ENCODE measurements around the gene SORCS3. TPM values are rescaled to one million over a fixed set of nuclear protein-coding genes. Genes with fewer than 3 reads are reported as not detected.

The SORCS3 gene
- total and polyA plus RNA-seq, 9 of the 15 experiments (the other 6 are each of a cell fraction or from before 2014, with no cell fraction given): not detected

DNA sequence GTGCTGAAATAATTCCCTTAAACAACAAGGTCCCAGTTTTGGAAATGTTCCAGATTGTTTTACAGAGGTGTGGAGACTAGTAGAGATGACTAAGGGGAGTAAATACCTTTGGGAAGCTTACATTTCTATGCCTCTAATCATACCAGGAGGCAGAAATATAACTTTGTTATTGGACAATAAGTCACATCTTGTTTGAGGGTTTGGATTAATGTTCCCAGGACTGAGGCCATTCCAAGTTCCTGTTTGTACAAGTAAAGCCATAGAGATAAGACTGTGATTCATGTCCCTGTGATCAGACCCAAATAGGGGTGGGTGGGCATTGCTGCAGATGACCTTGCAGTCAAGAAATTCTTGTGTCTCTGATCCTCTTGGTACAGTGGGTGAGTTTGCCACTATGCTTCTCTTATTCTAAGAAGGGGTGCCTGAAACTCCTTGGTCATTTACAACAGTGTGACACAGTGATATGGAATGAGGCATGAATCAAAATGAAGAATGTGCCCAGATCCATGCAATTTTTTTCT, 508.3 kb downstream of the SORCS3 start (continued):
- TF ChIP-seq, protein P1, sequence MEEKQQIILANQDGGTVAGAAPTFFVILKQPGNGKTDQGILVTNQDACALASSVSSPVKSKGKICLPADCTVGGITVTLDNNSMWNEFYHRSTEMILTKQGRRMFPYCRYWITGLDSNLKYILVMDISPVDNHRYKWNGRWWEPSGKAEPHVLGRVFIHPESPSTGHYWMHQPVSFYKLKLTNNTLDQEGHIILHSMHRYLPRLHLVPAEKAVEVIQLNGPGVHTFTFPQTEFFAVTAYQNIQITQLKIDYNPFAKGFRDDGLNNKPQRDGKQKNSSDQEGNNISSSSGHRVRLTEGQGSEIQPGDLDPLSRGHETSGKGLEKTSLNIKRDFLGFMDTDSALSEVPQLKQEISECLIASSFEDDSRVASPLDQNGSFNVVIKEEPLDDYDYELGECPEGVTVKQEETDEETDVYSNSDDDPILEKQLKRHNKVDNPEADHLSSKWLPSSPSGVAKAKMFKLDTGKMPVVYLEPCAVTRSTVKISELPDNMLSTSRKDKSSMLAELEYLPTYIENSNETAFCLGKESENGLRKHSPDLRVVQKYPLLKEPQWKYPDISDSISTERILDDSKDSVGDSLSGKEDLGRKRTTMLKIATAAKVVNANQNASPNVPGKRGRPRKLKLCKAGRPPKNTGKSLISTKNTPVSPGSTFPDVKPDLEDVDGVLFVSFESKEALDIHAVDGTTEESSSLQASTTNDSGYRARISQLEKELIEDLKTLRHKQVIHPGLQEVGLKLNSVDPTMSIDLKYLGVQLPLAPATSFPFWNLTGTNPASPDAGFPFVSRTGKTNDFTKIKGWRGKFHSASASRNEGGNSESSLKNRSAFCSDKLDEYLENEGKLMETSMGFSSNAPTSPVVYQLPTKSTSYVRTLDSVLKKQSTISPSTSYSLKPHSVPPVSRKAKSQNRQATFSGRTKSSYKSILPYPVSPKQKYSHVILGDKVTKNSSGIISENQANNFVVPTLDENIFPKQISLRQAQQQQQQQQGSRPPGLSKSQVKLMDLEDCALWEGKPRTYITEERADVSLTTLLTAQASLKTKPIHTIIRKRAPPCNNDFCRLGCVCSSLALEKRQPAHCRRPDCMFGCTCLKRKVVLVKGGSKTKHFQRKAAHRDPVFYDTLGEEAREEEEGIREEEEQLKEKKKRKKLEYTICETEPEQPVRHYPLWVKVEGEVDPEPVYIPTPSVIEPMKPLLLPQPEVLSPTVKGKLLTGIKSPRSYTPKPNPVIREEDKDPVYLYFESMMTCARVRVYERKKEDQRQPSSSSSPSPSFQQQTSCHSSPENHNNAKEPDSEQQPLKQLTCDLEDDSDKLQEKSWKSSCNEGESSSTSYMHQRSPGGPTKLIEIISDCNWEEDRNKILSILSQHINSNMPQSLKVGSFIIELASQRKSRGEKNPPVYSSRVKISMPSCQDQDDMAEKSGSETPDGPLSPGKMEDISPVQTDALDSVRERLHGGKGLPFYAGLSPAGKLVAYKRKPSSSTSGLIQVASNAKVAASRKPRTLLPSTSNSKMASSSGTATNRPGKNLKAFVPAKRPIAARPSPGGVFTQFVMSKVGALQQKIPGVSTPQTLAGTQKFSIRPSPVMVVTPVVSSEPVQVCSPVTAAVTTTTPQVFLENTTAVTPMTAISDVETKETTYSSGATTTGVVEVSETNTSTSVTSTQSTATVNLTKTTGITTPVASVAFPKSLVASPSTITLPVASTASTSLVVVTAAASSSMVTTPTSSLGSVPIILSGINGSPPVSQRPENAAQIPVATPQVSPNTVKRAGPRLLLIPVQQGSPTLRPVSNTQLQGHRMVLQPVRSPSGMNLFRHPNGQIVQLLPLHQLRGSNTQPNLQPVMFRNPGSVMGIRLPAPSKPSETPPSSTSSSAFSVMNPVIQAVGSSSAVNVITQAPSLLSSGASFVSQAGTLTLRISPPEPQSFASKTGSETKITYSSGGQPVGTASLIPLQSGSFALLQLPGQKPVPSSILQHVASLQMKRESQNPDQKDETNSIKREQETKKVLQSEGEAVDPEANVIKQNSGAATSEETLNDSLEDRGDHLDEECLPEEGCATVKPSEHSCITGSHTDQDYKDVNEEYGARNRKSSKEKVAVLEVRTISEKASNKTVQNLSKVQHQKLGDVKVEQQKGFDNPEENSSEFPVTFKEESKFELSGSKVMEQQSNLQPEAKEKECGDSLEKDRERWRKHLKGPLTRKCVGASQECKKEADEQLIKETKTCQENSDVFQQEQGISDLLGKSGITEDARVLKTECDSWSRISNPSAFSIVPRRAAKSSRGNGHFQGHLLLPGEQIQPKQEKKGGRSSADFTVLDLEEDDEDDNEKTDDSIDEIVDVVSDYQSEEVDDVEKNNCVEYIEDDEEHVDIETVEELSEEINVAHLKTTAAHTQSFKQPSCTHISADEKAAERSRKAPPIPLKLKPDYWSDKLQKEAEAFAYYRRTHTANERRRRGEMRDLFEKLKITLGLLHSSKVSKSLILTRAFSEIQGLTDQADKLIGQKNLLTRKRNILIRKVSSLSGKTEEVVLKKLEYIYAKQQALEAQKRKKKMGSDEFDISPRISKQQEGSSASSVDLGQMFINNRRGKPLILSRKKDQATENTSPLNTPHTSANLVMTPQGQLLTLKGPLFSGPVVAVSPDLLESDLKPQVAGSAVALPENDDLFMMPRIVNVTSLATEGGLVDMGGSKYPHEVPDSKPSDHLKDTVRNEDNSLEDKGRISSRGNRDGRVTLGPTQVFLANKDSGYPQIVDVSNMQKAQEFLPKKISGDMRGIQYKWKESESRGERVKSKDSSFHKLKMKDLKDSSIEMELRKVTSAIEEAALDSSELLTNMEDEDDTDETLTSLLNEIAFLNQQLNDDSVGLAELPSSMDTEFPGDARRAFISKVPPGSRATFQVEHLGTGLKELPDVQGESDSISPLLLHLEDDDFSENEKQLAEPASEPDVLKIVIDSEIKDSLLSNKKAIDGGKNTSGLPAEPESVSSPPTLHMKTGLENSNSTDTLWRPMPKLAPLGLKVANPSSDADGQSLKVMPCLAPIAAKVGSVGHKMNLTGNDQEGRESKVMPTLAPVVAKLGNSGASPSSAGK (IDR thresholded peaks at IDR 0.05): no peak
- TF ChIP-seq HOXB6 (CRISPR knock-in tag; IDR thresholded peaks at IDR 0.05; ENCODE audit: borderline replicate concordance) (no peak), OTX1 (CRISPR knock-in tag; IDR thresholded peaks at IDR 0.05) (no peak), ZNF695 (CRISPR knock-in tag; IDR thresholded peaks at IDR 0.05) (no peak), GATA2 (CRISPR knock-in tag; IDR thresholded peaks at IDR 0.05) (no peak), FOXK1 (CRISPR knock-in tag; IDR thresholded peaks at IDR 0.05; ENCODE audit: borderline replicate concordance) (no peak), ZNF778 (CRISPR knock-in tag; IDR thresholded peaks at IDR 0.05) (no peak), ZNF507 (tag; conservative IDR thresholded peaks at IDR 0.05) (no peak), FOXJ2 (tag; IDR thresholded peaks at IDR 0.05) (no peak)
- TF ChIP-seq, protein P2, sequence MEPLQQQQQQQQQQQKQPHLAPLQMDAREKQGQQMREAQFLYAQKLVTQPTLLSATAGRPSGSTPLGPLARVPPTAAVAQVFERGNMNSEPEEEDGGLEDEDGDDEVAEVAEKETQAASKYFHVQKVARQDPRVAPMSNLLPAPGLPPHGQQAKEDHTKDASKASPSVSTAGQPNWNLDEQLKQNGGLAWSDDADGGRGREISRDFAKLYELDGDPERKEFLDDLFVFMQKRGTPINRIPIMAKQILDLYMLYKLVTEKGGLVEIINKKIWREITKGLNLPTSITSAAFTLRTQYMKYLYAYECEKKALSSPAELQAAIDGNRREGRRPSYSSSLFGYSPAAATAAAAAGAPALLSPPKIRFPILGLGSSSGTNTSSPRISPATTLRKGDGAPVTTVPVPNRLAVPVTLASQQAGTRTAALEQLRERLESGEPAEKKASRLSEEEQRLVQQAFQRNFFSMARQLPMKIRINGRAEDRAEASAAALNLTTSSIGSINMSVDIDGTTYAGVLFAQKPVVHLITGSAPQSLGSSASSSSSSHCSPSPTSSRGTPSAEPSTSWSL (CRISPR knock-in tag; IDR thresholded peaks at IDR 0.05; ENCODE audit: borderline replicate concordance): no peak

Measured in K562 (cell line).